SU-DHL-6 (cell line): Measurements from ENCODE around the gene ABCG2.

Experiments used
- H2AFZ ChIP-seq: fragments of 200-600 bp; sonication (generic); 2 replicates; pipeline ENCODE4 v1.6.1; 2014; ENCODE audit warnings: low read depth, mild to moderate bottlenecking, moderate library complexity, mixed read lengths, antibody characterized with exemption, low read length; ENCODE audit not compliant: severe bottlenecking
- H3F3A ChIP-seq: fragments of 200-600 bp; shearing (Covaris generic); 2 replicates; pipeline ENCODE4 v1.6.0; 2016; ENCODE audit warnings: antibody characterized with exemption, mild to moderate bottlenecking; ENCODE audit not compliant: insufficient read depth
- H3K27ac ChIP-seq: fragments of 200-600 bp; sonication (generic); 2 replicates; pipeline ENCODE4 v1.5.1; 2016; ENCODE audit warnings: low read depth, mild to moderate bottlenecking, low read length, moderate library complexity, mixed read lengths
- H3K27me3 ChIP-seq: fragments of 200-600 bp; sonication (generic), shearing (Covaris generic); 2 replicates; pipeline ENCODE4 v1.6.0; 2014; ENCODE audit warnings: mild to moderate bottlenecking, low read length
- H3K36me3 ChIP-seq: fragments of 200-600 bp; sonication (generic); 2 replicates; pipeline ENCODE4 v1.6.1; 2014; ENCODE audit warnings: mild to moderate bottlenecking, low read length, mixed read lengths
- H3K4me2 ChIP-seq: fragments of 300-600, 200-600 bp; shearing (Covaris generic), sonication (generic); 2 replicates; pipeline ENCODE4 v1.6.0; 2014; ENCODE audit warnings: low read length, low read depth, mild to moderate bottlenecking; ENCODE audit not compliant: poor library complexity, severe bottlenecking
- H3K4me3 ChIP-seq: fragments of 200-600 bp; sonication (generic); 2 replicates; pipeline ENCODE4 v1.5.1; 2014; ENCODE audit warnings: antibody characterized with exemption, low read length, mild to moderate bottlenecking, mixed read lengths; ENCODE audit not compliant: insufficient read depth, poor library complexity, severe bottlenecking
- H3K79me2 ChIP-seq: fragments of 200-600 bp; sonication (generic); 2 replicates; pipeline ENCODE4 v1.6.1; 2014; ENCODE audit warnings: mild to moderate bottlenecking, low read length, moderate library complexity; ENCODE audit not compliant: insufficient read depth
- H3K9ac ChIP-seq: fragments of 200-600 bp; sonication (generic); 2 replicates; pipeline ENCODE4 v1.7.0; 2014; ENCODE audit warnings: mild to moderate bottlenecking, low read length
- H3K9me2 ChIP-seq: fragments of 200-600 bp; sonication (generic); replicated peaks from 2 replicates; pipeline ENCODE4 v1.6.1; 2014; ENCODE audit warnings: low read length; ENCODE audit not compliant: insufficient read depth
- H3K9me3 ChIP-seq: fragments of 200-600 bp; sonication (generic); 2 replicates; pipeline ENCODE4 v1.6.1; 2014; ENCODE audit warnings: low read length, mixed read lengths; ENCODE audit not compliant: insufficient read depth
- H4K20me1 ChIP-seq: fragments of 200-600 bp; sonication (generic); 2 replicates; pipeline ENCODE4 v1.6.1; 2014; ENCODE audit warnings: low read depth, mild to moderate bottlenecking, antibody characterized with exemption, low read length, moderate library complexity, mixed read lengths
- CTCF ChIP-seq: fragments of 200-600 bp; sonication (generic); IDR thresholded peaks from one replicate; pipeline ENCODE4 v1.5.1; 2017; ENCODE audit warnings: antibody characterized with exemption, mild to moderate bottlenecking, low read length, moderate library complexity; ENCODE audit not compliant: insufficient read depth, poor library complexity, severe bottlenecking
- EZH2phosphoT487 ChIP-seq: fragments of 200-600 bp; sonication (generic), shearing (Covaris generic); conservative IDR thresholded peaks from 2 replicates; pipeline ENCODE4 v1.6.1; 2018; ENCODE audit warnings: mild to moderate bottlenecking, antibody characterized with exemption, low read length, moderate library complexity, mixed read lengths

The ABCG2 gene

GRCh38 chr4:88104902-88105610 lies 53.4 kb downstream of the ABCG2 start:
- no peaks in the 10 kb centered on the region for H3F3A ChIP-seq
- no peak overlapping the region for H3K9ac ChIP-seq
- H3K27ac ChIP-seq: no peak overlapping the region
- TF ChIP-seq EZH2phosphoT487 (no peak), CTCF (no peak)
- H4K20me1 ChIP-seq: no peaks in the 10 kb centered on the region
- no peaks in the 10 kb centered on the region for H3K9me3 ChIP-seq
- H3K9me2 ChIP-seq: no peaks in the 10 kb centered on the region
- H3K79me2 ChIP-seq: no peaks in the 10 kb centered on the region
- H3K27me3 ChIP-seq: no peaks in the 10 kb centered on the region
- H2AFZ ChIP-seq: no peak overlapping the region
- no peak overlapping the region for H3K4me3 ChIP-seq
- H3K4me2 ChIP-seq: no peak overlapping the region
- H3K36me3 ChIP-seq: no peaks in the 10 kb centered on the region

GRCh38 chr4:88102026-88102425 lies 56.4 kb downstream of the ABCG2 start:
- H3K4me3 ChIP-seq: no peak overlapping the region
- no peak overlapping the region for H3K27ac ChIP-seq
- H3K4me2 ChIP-seq: no peak overlapping the region

GRCh38 chr4:88101165-88101564 lies 57.3 kb downstream of the ABCG2 start:
- Histone ChIP-seq H3K4me3 (no peak overlapping the region), H4K20me1 (no peaks in the 10 kb centered on the region), H3K27me3 (no peaks in the 10 kb centered on the region), H3K27ac (no peak overlapping the region), H3K9ac (no peak overlapping the region), H2AFZ (no peak overlapping the region), H3F3A (no peaks in the 10 kb centered on the region), H3K36me3 (no peaks in the 10 kb centered on the region), H3K4me2 (no peak overlapping the region), H3K9me2 (no peaks in the 10 kb centered on the region), H3K79me2 (no peaks in the 10 kb centered on the region), H3K9me3 (no peaks in the 10 kb centered on the region)
- TF ChIP-seq CTCF (no peak), EZH2phosphoT487 (no peak)

More at GRCh38 chr4:88102026-88102425, 56.4 kb downstream of the ABCG2 start:
- Histone ChIP-seq H3K9ac (no peak overlapping the region), H2AFZ (no peak overlapping the region), H3F3A (no peaks in the 10 kb centered on the region), H3K79me2 (no peaks in the 10 kb centered on the region), H3K36me3 (no peaks in the 10 kb centered on the region), H3K9me2 (no peaks in the 10 kb centered on the region), H3K27me3 (no peaks in the 10 kb centered on the region), H4K20me1 (no peaks in the 10 kb centered on the region), H3K9me3 (no peaks in the 10 kb centered on the region)
- TF ChIP-seq CTCF: no peak
- no peak for TF ChIP-seq EZH2phosphoT487
